Neural cell (in vitro differentiated cells): ENCODE data around the gene KRT76. TPM values are rescaled to one million over a fixed set of nuclear protein-coding genes. Genes with fewer than 3 reads are reported as not detected.

Experiments
- H2AFZ ChIP-seq: fragments of 200-600, 300-800 bp; sonication (generic), shearing (Covaris generic); 2 replicates; pipeline ENCODE4 v1.6.0; 2014; ENCODE audit warnings: low read depth, mild to moderate bottlenecking, antibody characterized with exemption, low read length, moderate library complexity
- H3F3A ChIP-seq: fragments of 200-600 bp; shearing (Covaris generic); 2 replicates; pipeline ENCODE4 v1.6.1; 2016; ENCODE audit warnings: mild to moderate bottlenecking, moderate library complexity, mixed read lengths, antibody characterized with exemption, low read length; ENCODE audit not compliant: insufficient read depth, poor library complexity, severe bottlenecking
- H3K27ac ChIP-seq: fragments of 200-600, 300-800 bp; sonication (generic), shearing (Covaris generic); 2 replicates; pipeline ENCODE4 v1.5.1; 2014; ENCODE audit warnings: mild to moderate bottlenecking, low read length, moderate library complexity
- H3K27me3 ChIP-seq: fragments of 300-800, 200-600 bp; sonication (generic), shearing (Covaris generic); 2 replicates; pipeline ENCODE4 v1.6.0; 2014; ENCODE audit warnings: mild to moderate bottlenecking, low read depth, low read length, moderate library complexity; ENCODE audit not compliant: insufficient read depth
- H3K36me3 ChIP-seq: fragments of 300-800, 200-600 bp; sonication (generic), shearing (Covaris generic); 2 replicates; pipeline ENCODE4 v1.5.1; 2014; ENCODE audit warnings: mild to moderate bottlenecking, antibody characterized with exemption, low read length, moderate library complexity; ENCODE audit not compliant: insufficient read depth
- H3K4me2 ChIP-seq: fragments of 300-800, 200-600 bp; sonication (generic), shearing (Covaris generic); 2 replicates; pipeline ENCODE4 v1.6.0; 2014; ENCODE audit warnings: mild to moderate bottlenecking, low read length
- H3K4me3 ChIP-seq: fragments of 300-800, 200-600 bp; sonication (generic), shearing (Covaris generic); 2 replicates; pipeline ENCODE4 v1.5.1; 2014; ENCODE audit warnings: mild to moderate bottlenecking, low read length, moderate library complexity
- H3K79me2 ChIP-seq: fragments of 200-600 bp; shearing (Covaris generic); replicated peaks from 2 replicates; pipeline ENCODE4 v1.6.0; 2014; ENCODE audit warnings: mild to moderate bottlenecking, low read length, moderate library complexity; ENCODE audit not compliant: insufficient read depth
- H3K9ac ChIP-seq: fragments of 300-800, 200-600 bp; sonication (generic), shearing (Covaris generic); 2 replicates; pipeline ENCODE4 v1.6.1; 2016; ENCODE audit warnings: mild to moderate bottlenecking, low read length, mixed read lengths
- H3K9me2 ChIP-seq: fragments of 200-600 bp; shearing (Covaris generic); 2 replicates; pipeline ENCODE4 v1.6.1; 2016; ENCODE audit warnings: mild to moderate bottlenecking, low read length, mixed read lengths; ENCODE audit not compliant: insufficient read depth
- H3K9me3 ChIP-seq: fragments of 200-600, 300-800 bp; sonication (generic), shearing (Covaris generic); 2 replicates; pipeline ENCODE4 v1.6.1; 2016; ENCODE audit warnings: mild to moderate bottlenecking, mixed run types, low read length, moderate library complexity, mixed read lengths
- H4K20me1 ChIP-seq: fragments of 200-600 bp; shearing (Covaris generic); 2 replicates; pipeline ENCODE4 v1.6.1; 2016; ENCODE audit warnings: mild to moderate bottlenecking, mixed run types; ENCODE audit not compliant: insufficient read depth
- EP300 ChIP-seq: fragments of 450-650 bp; conservative IDR thresholded peaks from 2 replicates; pipeline ENCODE4 v1.6.1; 2014; ENCODE audit warnings: antibody characterized with exemption, mild to moderate bottlenecking, moderate library complexity; ENCODE audit not compliant: poor library complexity, severe bottlenecking
- EZH2 ChIP-seq: fragments of 200-600, 300-800 bp; shearing (Covaris generic), sonication (generic); IDR thresholded peaks from 2 replicates; pipeline ENCODE4 v1.6.1; 2014; ENCODE audit warnings: antibody characterized with exemption, low read length, borderline replicate concordance, mild to moderate bottlenecking; ENCODE audit not compliant: insufficient read depth, poor library complexity, severe bottlenecking
- MXI1 ChIP-seq: fragments of 450-650 bp; conservative IDR thresholded peaks from 2 replicates; pipeline ENCODE4 v1.6.1; 2014; ENCODE audit warnings: antibody characterized with exemption, mild to moderate bottlenecking; ENCODE audit not compliant: poor library complexity, severe bottlenecking
- POLR2AphosphoS5 ChIP-seq: IDR thresholded peaks from 2 replicates; pipeline ENCODE4 v1.6.1; 2012
- RAD21 ChIP-seq: fragments of 450-650 bp; conservative IDR thresholded peaks from 2 replicates; pipeline ENCODE4 v1.6.1; 2014; ENCODE audit warnings: antibody characterized with exemption, mild to moderate bottlenecking, moderate library complexity
- SMC3 ChIP-seq: fragments of 450-650 bp; conservative IDR thresholded peaks from 2 replicates; pipeline ENCODE4 v1.6.1; 2014; ENCODE audit warnings: antibody characterized with exemption, mild to moderate bottlenecking, moderate library complexity; ENCODE audit not compliant: poor library complexity
- TAF1 ChIP-seq: IDR thresholded peaks from 2 replicates; pipeline ENCODE4 v1.6.1; 2012; ENCODE audit warnings: low read depth
- polyA plus RNA-seq: library from polyadenylated mRNA; depleted of rRNA; stranded (reverse); fragments of >200 nt; gene quantifications from 2 replicates; pipeline ENCODE4 v1.2.3, GENCODE V29; 2014
- TF ChIP-seq, protein P1 (sequence below): IDR thresholded peaks from 2 replicates; pipeline ENCODE4 v1.6.1; 2012; ENCODE audit warnings: borderline replicate concordance
- TF ChIP-seq, protein P2 (sequence below): fragments of 450-650 bp; IDR thresholded peaks from 2 replicates; pipeline ENCODE4 v1.5.1; 2014; ENCODE audit warnings: antibody characterized with exemption, mild to moderate bottlenecking, moderate library complexity; ENCODE audit not compliant: poor library complexity, severe bottlenecking

KRT76 gene
- polyA plus RNA-seq, 1 donor from 2014 or later, result not detected

DNA sequence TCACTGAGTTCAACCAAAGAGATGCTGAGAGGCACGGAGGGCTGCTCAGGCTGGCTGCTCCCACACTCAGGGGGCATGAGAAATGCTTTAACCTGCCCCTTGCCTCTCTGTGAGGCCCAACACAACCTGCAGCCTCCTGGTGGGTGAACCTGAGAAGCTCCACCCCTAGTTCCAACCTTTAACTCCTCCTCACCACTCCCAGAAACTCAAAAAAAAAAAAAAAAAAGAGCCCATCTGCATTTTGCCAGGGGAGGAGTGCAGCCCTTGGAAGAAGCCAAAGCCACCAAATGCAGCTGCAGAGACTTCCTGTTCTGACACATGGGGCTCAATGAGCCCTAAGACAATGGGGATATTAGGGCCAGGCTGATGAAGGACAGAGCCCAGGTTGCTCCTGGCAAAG is 27.9 kb upstream of the KRT76 start:
- Histone ChIP-seq H3K79me2 (no peaks in the 10 kb centered on the region), H3K9ac (no peak overlapping the region), H3K36me3 (no peaks in the 10 kb centered on the region), H3K4me2 (no peak overlapping the region), H3K9me2 (no peaks in the 10 kb centered on the region), H3K27ac (no peak overlapping the region), H3K9me3 (no peaks in the 10 kb centered on the region), H2AFZ (no peak overlapping the region), H3K4me3 (no peak overlapping the region), H3F3A (no peaks in the 10 kb centered on the region), H4K20me1 (no peaks in the 10 kb centered on the region), H3K27me3 (no peaks in the 10 kb centered on the region)
- no peak for TF ChIP-seq TAF1
- TF ChIP-seq, protein P1, sequence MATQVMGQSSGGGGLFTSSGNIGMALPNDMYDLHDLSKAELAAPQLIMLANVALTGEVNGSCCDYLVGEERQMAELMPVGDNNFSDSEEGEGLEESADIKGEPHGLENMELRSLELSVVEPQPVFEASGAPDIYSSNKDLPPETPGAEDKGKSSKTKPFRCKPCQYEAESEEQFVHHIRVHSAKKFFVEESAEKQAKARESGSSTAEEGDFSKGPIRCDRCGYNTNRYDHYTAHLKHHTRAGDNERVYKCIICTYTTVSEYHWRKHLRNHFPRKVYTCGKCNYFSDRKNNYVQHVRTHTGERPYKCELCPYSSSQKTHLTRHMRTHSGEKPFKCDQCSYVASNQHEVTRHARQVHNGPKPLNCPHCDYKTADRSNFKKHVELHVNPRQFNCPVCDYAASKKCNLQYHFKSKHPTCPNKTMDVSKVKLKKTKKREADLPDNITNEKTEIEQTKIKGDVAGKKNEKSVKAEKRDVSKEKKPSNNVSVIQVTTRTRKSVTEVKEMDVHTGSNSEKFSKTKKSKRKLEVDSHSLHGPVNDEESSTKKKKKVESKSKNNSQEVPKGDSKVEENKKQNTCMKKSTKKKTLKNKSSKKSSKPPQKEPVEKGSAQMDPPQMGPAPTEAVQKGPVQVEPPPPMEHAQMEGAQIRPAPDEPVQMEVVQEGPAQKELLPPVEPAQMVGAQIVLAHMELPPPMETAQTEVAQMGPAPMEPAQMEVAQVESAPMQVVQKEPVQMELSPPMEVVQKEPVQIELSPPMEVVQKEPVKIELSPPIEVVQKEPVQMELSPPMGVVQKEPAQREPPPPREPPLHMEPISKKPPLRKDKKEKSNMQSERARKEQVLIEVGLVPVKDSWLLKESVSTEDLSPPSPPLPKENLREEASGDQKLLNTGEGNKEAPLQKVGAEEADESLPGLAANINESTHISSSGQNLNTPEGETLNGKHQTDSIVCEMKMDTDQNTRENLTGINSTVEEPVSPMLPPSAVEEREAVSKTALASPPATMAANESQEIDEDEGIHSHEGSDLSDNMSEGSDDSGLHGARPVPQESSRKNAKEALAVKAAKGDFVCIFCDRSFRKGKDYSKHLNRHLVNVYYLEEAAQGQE, result no peak
- no peak for TF ChIP-seq SMC3
- TF ChIP-seq, protein P2, sequence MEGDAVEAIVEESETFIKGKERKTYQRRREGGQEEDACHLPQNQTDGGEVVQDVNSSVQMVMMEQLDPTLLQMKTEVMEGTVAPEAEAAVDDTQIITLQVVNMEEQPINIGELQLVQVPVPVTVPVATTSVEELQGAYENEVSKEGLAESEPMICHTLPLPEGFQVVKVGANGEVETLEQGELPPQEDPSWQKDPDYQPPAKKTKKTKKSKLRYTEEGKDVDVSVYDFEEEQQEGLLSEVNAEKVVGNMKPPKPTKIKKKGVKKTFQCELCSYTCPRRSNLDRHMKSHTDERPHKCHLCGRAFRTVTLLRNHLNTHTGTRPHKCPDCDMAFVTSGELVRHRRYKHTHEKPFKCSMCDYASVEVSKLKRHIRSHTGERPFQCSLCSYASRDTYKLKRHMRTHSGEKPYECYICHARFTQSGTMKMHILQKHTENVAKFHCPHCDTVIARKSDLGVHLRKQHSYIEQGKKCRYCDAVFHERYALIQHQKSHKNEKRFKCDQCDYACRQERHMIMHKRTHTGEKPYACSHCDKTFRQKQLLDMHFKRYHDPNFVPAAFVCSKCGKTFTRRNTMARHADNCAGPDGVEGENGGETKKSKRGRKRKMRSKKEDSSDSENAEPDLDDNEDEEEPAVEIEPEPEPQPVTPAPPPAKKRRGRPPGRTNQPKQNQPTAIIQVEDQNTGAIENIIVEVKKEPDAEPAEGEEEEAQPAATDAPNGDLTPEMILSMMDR, result no peak

DNA sequence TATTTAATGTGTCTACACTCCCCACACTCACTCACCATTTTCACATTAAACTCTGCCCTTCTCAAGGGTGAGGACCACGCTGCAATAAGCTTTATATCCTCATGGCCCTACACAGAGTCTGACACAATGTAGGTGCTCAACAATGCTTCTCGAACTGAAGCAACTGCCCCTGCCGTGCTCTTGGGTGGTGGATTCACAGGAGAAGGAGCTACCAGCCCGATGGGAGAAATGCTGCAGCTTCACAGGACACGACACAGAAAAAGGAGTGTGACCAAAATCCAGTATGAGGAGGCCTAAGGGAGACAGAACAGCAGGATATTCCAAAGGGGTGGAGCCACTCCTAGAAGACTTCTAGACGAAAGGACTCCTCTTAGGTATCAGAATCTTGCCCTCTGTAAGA is 25.3 kb upstream of the KRT76 start:
- no peaks in the 10 kb centered on the region for H3K27me3 ChIP-seq
- H3K9me3 ChIP-seq, result no peaks in the 10 kb centered on the region
- H4K20me1 ChIP-seq, result no peaks in the 10 kb centered on the region
- H3K36me3 ChIP-seq, result no peaks in the 10 kb centered on the region
- no peak overlapping the region for H3K27ac ChIP-seq
- H3K4me3 ChIP-seq, result no peak overlapping the region
- H3K4me2 ChIP-seq, result no peak overlapping the region
- TF ChIP-seq, protein P1, result no peak
- TF ChIP-seq RAD21 (no peak), POLR2AphosphoS5 (no peak), EZH2 (no peak), SMC3 (no peak), MXI1 (no peak), EP300 (no peak), TAF1 (no peak)
- TF ChIP-seq, protein P2, result no peak
- no peak overlapping the region for H3K9ac ChIP-seq
- no peaks in the 10 kb centered on the region for H3K9me2 ChIP-seq
- H2AFZ ChIP-seq, result no peak overlapping the region
- no peaks in the 10 kb centered on the region for H3K79me2 ChIP-seq
- no peaks in the 10 kb centered on the region for H3F3A ChIP-seq
